Fibroblast of mammary gland (primary cell): Measurements from ENCODE around the gene MR1.
A peak's percentile ranks its signal among the peaks of the same experiment; 100 is the strongest.

ENCODE experiments used
- DNase-seq: peaks from one replicate; pipeline ENCODE4 v3.0.0-alpha.2; 2010; ENCODE audit warnings: low read depth
- H3K4me3 ChIP-seq: 2 replicates; pipeline ENCODE4 v1.5.1; 2011; ENCODE audit warnings: low read depth, mild to moderate bottlenecking, low read length, moderate library complexity; ENCODE audit not compliant: control insufficient read depth
- TF ChIP-seq, protein P1 (sequence below): conservative IDR thresholded peaks from 2 replicates; pipeline ENCODE4 v1.5.1; 2011; ENCODE audit warnings: low read depth, low read length, inconsistent platforms; ENCODE audit not compliant: control insufficient read depth, insufficient read depth

MR1 gene

DNA sequence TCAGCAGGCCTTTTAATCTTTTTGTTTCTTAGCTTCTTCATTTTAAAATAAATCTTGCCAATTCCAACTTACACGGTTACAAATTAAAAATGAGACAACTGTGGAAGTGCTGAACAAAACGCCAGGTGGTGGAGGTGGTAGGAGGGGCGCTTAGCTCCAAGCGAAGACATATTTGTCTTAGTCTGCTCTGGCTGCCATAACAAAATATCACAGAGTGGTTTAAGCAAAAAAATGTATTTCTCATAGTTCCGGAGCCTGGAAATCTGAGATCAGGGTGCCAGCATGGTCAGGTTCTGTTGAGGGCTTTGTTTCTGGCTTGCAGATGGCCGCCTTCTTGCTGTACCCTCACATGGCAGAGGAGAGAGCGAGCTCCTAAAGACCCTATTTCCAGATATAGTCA, 69.6 kb downstream of the MR1 start:
- TF ChIP-seq, protein P1, sequence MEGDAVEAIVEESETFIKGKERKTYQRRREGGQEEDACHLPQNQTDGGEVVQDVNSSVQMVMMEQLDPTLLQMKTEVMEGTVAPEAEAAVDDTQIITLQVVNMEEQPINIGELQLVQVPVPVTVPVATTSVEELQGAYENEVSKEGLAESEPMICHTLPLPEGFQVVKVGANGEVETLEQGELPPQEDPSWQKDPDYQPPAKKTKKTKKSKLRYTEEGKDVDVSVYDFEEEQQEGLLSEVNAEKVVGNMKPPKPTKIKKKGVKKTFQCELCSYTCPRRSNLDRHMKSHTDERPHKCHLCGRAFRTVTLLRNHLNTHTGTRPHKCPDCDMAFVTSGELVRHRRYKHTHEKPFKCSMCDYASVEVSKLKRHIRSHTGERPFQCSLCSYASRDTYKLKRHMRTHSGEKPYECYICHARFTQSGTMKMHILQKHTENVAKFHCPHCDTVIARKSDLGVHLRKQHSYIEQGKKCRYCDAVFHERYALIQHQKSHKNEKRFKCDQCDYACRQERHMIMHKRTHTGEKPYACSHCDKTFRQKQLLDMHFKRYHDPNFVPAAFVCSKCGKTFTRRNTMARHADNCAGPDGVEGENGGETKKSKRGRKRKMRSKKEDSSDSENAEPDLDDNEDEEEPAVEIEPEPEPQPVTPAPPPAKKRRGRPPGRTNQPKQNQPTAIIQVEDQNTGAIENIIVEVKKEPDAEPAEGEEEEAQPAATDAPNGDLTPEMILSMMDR, result no peak
- no peak for DNase-seq
- H3K4me3 ChIP-seq, result no peak overlapping the region

DNA sequence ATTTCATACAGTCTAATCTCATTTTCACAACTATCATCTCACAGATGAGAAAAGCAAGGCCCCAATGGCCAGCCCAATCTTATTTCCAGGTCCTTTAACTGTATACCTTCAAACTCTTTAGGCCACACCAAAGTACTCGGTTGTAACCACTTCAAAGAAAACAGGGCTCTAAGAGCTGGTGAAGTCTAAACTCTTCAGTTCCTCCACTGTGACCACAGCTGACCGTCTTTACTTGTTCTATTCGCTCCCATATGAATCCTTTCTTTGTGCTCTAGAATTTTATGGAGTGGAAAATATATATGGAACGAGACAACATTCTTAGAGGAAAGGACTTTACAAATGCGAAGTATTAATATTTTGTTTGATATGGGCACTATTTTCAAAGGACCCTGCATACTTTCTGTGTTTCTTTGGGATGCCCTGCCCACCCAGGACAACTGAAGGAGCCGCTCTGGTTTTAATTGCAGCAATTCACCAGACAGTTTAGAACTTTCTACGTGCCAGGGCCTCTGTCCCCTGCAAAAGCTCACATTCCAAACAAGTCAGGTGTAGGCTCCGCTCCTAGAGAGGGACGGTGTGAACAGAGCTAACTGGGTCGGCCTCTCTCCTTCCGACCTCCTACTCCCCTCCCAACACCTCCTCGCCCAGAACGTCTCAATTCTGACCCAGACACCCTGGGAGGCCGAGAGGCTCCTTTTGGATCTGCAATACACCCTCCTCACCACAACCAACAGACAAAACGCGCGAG, 70.4 kb downstream of the MR1 start:
- TF ChIP-seq, protein P1, result peak; percentile 1
- DNase-seq, result no peak
- peak overlapping the region; percentile 67 for H3K4me3 ChIP-seq

DNA sequence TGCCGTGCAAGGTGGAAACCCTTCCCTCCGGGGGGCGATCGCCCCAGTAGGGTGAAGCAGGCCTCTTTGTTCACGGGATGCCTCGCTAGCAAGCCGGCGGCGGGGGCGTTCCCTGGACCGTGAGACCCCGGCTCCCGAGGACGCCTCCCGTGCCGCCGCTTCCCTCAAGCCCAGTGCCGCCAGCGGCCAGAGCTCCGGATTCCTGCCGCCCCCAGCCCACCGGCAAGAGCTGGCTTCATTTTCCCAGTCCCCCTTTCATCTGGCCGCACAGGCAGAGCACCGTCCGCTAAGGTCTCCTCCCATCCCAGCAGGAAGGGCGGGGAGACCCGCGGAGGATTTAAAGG, 71.0 kb downstream of the MR1 start:
- TF ChIP-seq, protein P1, result no peak
- no peak for DNase-seq
- peak overlapping the region; percentile 67 for H3K4me3 ChIP-seq

DNA sequence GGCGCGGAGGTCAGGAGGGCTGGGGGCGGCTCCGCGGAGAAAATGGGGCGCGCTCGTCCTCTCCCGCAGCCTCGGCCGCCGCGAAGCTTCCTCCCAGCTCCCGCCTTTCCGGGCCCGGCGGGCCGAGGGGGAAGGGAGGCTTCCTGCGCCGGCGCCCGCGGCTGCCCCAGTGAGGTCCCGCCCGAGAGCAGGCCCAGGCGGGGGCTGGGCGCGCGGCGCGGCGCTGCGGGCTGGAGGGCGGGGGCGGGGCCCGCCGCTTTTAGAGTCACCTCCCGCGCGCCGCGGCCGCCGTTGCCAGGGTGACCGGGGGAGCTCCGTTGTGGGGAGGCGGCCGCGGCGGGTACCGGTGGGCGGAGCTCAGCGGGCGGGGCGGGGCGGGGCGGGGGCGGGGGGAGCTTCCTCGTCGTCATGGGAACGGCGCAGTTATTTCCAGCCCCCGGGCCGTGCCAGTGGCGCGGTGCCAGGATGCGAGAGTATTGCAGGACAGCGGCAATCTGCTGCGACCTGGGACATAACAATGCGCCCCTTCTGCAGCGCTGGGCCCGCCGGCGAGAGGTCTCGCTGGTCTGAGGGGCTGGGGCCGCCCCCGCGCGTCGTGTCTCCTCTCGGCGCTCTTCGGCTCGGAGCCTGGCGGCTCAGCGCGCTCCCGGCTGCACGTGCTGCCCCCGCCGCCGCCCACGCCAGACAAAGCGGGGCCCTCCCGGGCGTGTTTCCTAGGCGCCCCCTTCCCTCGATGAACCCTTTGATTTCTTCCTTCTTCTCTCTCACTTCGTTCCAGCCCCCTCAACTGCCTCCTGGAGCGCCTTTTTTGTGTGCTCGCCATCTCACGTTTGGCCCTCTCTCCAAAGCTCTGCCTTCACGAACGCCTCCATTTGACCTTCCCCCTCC, 71.6 kb downstream of the MR1 start:
- TF ChIP-seq, protein P1, result no peak
- H3K4me3 ChIP-seq, result peak overlapping the region; percentile 67
- peak; percentile 82 for DNase-seq

DNA sequence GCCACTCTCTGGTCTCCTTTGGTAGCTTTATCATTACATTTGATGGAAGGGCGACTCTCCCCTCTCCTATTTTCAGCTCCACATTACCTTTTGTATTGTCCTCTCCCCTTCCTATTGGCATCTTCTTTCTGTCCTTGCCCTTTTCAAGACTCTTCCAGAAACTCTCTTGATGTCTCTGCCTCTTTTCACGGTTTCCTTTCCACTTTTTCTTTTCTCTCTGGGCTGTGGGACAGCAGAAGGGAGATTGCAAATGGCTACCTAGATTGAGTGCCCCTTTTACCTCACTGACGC, 72.2 kb downstream of the MR1 start:
- TF ChIP-seq, protein P1, result no peak
- H3K4me3 ChIP-seq, result no peak overlapping the region

DNA sequence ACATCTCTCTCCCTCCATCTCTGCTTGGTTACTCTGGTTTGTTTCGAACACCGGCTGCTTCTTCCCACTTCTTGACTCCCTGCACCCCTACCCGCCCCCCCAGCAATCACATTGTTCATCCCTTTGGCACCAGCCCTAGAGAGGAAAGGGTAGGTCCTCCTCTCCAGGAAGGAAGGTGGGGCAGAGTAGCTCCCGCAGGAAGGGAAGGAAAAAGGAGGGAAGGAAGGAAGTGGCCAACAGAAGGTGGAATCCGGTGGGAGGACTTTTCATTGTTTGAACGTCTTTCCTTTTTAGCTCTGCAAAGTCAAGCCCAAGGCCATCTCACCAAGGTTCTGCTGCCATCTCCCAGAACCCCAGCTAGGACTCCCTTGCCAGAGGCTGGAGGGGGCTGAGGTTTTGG, 72.7 kb downstream of the MR1 start:
- H3K4me3 ChIP-seq, result no peak overlapping the region
- no peak for DNase-seq

More for the DNA sequence above, 72.2 kb downstream of the MR1 start:
- DNase-seq, result no peak

More for the DNA sequence above, 72.7 kb downstream of the MR1 start:
- TF ChIP-seq, protein P1, result no peak
